Cardiac muscle cell (in vitro differentiated cells and primary cell): Measurements from ENCODE around the gene ORAI3. TPM values are rescaled to one million over a fixed set of nuclear protein-coding genes. Genes with fewer than 3 reads are reported as not detected.

Experiments used
- DNase-seq, 2 donors: peaks; one replicate each; pipeline versions ENCODE4 v3.0.0 to v3.0.0-alpha.2; 2010 to 2017; ENCODE audit warnings: low read depth in 1 of 2, low spot score in 1 of 2
- H3K27ac ChIP-seq: fragments of 200-600 bp; sonication (generic); 2 replicates; pipeline ENCODE4 v1.5.1; 2016
- H3K27me3 ChIP-seq: fragments of 200-600 bp; sonication (generic); 2 replicates; pipeline ENCODE4 v1.6.0; 2016; ENCODE audit warnings: control low read depth
- H3K36me3 ChIP-seq: fragments of 200-600 bp; sonication (generic); 2 replicates; pipeline ENCODE4 v1.5.1; 2016; ENCODE audit warnings: control low read depth
- H3K4me1 ChIP-seq: fragments of 200-600 bp; sonication (generic); 2 replicates; pipeline ENCODE4 v1.8.1; 2017; ENCODE audit warnings: low read depth, mild to moderate bottlenecking, mixed run types
- H3K4me3 ChIP-seq: fragments of 200-600 bp; sonication (generic); 2 replicates; pipeline ENCODE4 v1.5.1; 2016; ENCODE audit warnings: mild to moderate bottlenecking
- H3K9me3 ChIP-seq: fragments of 200-600 bp; sonication (generic); 2 replicates; pipeline ENCODE4 v1.5.1; 2017; ENCODE audit warnings: low read depth, mild to moderate bottlenecking, control low read depth
- polyA plus RNA-seq: library from polyadenylated mRNA; unstranded; fragments of >200 nt; fragmentation: Nextera tagmentation; extraction: Ambion mirVana; gene quantifications from 2 replicates; pipeline ENCODE4 v1.2.1, GENCODE V29; 2016
- total RNA-seq: library from RNA; depleted of rRNA; stranded (reverse); fragments of >200 nt; gene quantifications from 2 replicates; pipeline ENCODE4 v1.2.3, GENCODE V29; 2016
- TF ChIP-seq, protein P1 (sequence below): IDR thresholded peaks from 2 replicates; pipeline ENCODE4 v1.5.1; 2012; ENCODE audit warnings: low read depth, mild to moderate bottlenecking, low read length

The ORAI3 gene
- total and polyA plus RNA-seq, 2 experiments from 2014 or later = 88.5 to 101 TPM

DNA sequence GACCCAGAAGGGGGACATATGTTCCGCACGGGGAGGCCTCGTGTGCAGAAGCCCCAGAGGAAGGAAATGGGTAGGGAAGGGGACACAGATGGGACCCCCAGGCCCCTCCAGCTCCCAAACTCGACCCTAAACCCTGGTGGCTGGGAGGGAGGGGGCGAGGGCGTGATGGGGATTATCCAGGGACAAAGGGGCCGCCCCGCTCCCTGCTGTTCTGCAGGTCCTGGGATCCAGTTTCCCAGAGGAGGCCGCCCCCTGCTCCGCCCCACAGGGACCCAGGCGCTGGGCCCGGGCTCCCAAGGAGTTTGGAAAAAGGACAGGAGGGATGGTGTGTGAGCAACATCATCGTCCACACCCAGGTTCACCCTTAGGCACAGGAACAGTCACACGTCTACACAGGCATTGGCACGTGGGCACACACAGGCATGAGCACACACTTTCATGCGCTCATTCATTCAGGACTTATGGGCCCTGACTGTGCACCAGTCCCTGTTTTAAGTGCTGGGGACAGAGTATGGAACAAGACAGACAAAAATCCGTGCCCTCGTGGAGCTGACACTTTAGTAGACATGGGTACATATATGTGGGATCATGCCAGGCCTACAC, 38.3 kb upstream of the ORAI3 start:
- DNase-seq = no peak
- no peaks in the 10 kb centered on the region for H3K9me3 ChIP-seq

DNA sequence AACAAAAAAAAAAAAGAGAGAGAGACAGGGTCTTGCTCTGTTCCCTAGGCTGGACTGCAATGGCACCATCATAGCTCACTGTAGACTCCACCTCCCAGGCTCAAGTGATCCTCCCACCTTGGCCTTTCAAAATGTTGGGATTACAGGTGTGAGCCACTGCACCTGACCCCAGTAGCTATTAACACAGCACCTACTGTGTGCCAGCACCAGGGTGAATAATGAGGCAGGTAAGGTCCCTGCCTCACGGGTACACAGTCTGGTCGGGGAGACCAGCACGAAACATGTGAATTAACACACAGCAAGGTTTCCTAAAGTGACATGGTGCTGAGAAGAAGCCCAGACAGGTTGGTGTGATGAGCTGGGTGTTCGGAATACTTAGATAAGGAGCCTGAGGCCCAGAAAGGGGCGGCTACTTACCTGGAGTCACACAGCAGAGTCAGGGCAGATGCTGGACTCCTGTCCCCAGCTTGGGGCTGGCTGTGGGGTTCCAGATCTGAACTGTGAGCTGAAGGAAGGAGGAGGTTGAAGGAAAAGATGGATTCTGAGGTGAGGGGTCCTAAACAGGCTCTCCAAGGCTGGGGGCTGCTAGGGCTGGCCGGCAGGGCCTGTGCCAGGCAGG, 36.0 kb upstream of the ORAI3 start:
- DNase-seq = no peak
- no peak overlapping the region for H3K27ac ChIP-seq
- H3K4me3 ChIP-seq = no peak overlapping the region
- TF ChIP-seq, protein P1, sequence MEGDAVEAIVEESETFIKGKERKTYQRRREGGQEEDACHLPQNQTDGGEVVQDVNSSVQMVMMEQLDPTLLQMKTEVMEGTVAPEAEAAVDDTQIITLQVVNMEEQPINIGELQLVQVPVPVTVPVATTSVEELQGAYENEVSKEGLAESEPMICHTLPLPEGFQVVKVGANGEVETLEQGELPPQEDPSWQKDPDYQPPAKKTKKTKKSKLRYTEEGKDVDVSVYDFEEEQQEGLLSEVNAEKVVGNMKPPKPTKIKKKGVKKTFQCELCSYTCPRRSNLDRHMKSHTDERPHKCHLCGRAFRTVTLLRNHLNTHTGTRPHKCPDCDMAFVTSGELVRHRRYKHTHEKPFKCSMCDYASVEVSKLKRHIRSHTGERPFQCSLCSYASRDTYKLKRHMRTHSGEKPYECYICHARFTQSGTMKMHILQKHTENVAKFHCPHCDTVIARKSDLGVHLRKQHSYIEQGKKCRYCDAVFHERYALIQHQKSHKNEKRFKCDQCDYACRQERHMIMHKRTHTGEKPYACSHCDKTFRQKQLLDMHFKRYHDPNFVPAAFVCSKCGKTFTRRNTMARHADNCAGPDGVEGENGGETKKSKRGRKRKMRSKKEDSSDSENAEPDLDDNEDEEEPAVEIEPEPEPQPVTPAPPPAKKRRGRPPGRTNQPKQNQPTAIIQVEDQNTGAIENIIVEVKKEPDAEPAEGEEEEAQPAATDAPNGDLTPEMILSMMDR = no peak
- no peaks in the 10 kb centered on the region for H3K4me1 ChIP-seq
- H3K27me3 ChIP-seq = no peaks in the 10 kb centered on the region
- H3K9me3 ChIP-seq = no peaks in the 10 kb centered on the region
- no peaks in the 10 kb centered on the region for H3K36me3 ChIP-seq

More for the DNA sequence above, 38.3 kb upstream of the ORAI3 start:
- Histone ChIP-seq H3K4me1 (no peaks in the 10 kb centered on the region), H3K4me3 (no peak overlapping the region), H3K27ac (no peak overlapping the region), H3K36me3 (no peaks in the 10 kb centered on the region), H3K27me3 (no peaks in the 10 kb centered on the region)
- TF ChIP-seq, protein P1 = no peak

DNA sequence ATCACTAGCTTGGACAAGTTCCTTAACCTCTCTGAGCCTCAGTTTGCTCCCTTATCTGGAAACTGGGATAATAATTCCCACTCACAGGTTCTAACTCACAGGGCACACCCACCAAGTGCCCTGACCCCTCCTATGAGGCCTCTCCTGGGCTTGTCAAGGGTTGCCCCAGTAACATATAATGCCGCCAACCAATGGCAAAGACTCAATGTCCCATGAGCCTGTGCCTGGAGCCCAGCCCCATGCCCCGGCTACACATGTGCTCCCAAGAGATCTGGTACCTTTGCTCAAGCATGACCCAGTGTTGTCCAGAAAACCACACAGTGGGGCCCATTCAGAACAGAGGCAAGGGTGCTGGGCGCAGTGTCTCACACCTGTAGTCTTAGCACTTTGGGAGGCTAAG, 34.0 kb upstream of the ORAI3 start:
- no peaks in the 10 kb centered on the region for H3K9me3 ChIP-seq
- no peak overlapping the region for H3K4me3 ChIP-seq

DNA sequence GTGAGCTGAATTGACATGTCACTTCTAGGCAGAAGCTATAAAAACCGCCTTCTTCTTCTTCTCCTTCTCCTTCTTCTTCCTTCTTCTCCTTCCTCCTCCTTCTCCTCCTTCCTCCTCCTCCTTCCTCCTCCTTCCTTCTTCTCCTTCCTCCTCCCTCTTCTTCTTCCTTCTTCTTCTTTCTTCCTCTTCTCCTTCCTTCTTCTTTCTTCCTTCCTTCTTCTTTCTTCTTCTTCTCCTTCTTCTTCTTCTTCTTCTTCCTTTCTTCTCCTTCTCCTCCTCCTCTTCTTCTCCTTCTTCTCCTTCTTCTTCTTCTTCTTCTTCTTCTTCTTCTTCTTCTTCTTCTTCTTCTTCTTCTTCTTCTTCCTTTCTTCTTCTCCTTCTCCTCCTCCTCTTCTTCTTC, 30.3 kb upstream of the ORAI3 start:
- DNase-seq = no peak
- no peaks in the 10 kb centered on the region for H3K36me3 ChIP-seq
- H3K4me1 ChIP-seq = no peaks in the 10 kb centered on the region
- H3K9me3 ChIP-seq = no peaks in the 10 kb centered on the region
- H3K4me3 ChIP-seq = no peak overlapping the region
- TF ChIP-seq, protein P1 = no peak
- no peaks in the 10 kb centered on the region for H3K27me3 ChIP-seq
- no peak overlapping the region for H3K27ac ChIP-seq

More for the DNA sequence above, 34.0 kb upstream of the ORAI3 start:
- H3K27me3 ChIP-seq = no peaks in the 10 kb centered on the region
- no peaks in the 10 kb centered on the region for H3K4me1 ChIP-seq
- H3K36me3 ChIP-seq = no peaks in the 10 kb centered on the region
- TF ChIP-seq, protein P1 = no peak
- H3K27ac ChIP-seq = no peak overlapping the region
- DNase-seq = no peak

DNA sequence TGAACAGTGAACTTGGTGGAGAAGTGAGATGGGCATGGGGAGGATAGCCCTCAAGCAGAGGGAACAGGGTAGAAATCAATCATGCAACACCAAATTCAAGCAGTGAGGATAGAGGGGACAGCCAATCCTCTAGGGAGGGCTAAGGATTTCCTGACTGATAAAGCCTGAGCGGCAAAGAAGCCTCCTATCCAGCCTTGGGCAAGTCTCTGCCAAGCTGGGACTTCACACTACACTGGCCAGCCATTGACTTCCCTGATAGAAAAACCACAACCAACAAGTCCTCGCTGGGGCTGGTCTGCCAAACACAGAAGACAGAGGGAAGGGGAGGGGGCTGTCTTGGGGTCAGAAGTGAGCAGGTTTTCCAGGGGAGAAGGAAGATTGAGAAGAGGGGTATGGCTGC, 28.0 kb upstream of the ORAI3 start:
- no peaks in the 10 kb centered on the region for H3K27me3 ChIP-seq
- no peak overlapping the region for H3K27ac ChIP-seq
- H3K9me3 ChIP-seq = no peaks in the 10 kb centered on the region
- H3K4me3 ChIP-seq = no peak overlapping the region
- H3K36me3 ChIP-seq = no peaks in the 10 kb centered on the region
- no peak for DNase-seq
- H3K4me1 ChIP-seq = no peaks in the 10 kb centered on the region
- TF ChIP-seq, protein P1 = no peak
